Measurements from ENCODE around the gene TENM3. TPM values are rescaled to one million over a fixed set of nuclear protein-coding genes. Genes with fewer than 3 reads are reported as not detected.

TENM3 gene
- total RNA-seq, 1 experiment from 2014 or later: 0.87 TPM

DNA sequence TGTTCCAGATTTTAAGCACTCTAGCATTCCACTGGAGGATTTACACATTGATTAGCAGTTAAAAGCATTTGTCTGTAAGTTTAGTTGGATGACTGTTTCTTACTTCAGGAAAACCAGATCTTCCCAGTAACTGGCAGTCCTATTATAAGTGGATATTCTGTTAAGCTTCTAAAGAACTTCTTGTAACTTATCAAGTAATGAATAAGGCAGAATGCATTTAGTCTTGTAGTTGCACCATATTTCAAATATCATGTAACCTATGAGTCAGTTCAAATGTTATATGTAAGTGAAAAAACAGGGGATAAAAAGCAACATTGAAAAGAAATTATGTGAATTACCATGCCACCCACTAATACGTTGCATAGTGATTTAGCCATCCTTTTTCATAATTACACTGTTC is 30.2 kb upstream of the TENM3 start:
- no TSS peak for BruUV-seq (replicated peaks)
- Histone ChIP-seq H3K9ac (ENCODE audit: low read length) (no peak overlapping the region), H3K4me2 (ENCODE audit: low read length) (no peak overlapping the region), H3F3A (ENCODE audit: low read length, unreplicated experiment) (no peaks in the 10 kb centered on the region), H4K20me1 (ENCODE audit: low read length) (no peaks in the 10 kb centered on the region), H3K9me2 (replicated peaks; ENCODE audit: low read length) (no peaks in the 10 kb centered on the region), H2AFZ (ENCODE audit: low read length) (no peak overlapping the region), H3K27ac (ENCODE audit: low read length) (no peak overlapping the region), H3K9me3 (ENCODE audit: low read length) (no peaks in the 10 kb centered on the region), H3K4me1 (ENCODE audit: insufficient read depth, low read length) (no peaks in the 10 kb centered on the region), H3K79me2 (ENCODE audit: low read length) (no peaks in the 10 kb centered on the region), H3K27me3 (ENCODE audit: low read length) (no peaks in the 10 kb centered on the region), H3K36me3 (ENCODE audit: low read depth, low read length) (no peaks in the 10 kb centered on the region), H3K4me3 (ENCODE audit: low read length) (no peak overlapping the region)
- DNase-seq (no peak), ATAC-seq (no peak)
- POLR2A ChIA-PET (ENCODE audit: unreplicated experiment): no interaction called here
- CTCF ChIA-PET: no interaction called here
- intact Hi-C loops (cut with micrococcal nuclease): no loop called here
- no peak for TF ChIP-seq EZH2 (IDR thresholded peaks at IDR 0.05; ENCODE audit: low read length, unreplicated experiment)
- no peak for TF ChIP-seq EZH2phosphoT487 (IDR thresholded peaks at IDR 0.05; ENCODE audit: borderline replicate concordance, low read length)
- TF ChIP-seq, protein P1, sequence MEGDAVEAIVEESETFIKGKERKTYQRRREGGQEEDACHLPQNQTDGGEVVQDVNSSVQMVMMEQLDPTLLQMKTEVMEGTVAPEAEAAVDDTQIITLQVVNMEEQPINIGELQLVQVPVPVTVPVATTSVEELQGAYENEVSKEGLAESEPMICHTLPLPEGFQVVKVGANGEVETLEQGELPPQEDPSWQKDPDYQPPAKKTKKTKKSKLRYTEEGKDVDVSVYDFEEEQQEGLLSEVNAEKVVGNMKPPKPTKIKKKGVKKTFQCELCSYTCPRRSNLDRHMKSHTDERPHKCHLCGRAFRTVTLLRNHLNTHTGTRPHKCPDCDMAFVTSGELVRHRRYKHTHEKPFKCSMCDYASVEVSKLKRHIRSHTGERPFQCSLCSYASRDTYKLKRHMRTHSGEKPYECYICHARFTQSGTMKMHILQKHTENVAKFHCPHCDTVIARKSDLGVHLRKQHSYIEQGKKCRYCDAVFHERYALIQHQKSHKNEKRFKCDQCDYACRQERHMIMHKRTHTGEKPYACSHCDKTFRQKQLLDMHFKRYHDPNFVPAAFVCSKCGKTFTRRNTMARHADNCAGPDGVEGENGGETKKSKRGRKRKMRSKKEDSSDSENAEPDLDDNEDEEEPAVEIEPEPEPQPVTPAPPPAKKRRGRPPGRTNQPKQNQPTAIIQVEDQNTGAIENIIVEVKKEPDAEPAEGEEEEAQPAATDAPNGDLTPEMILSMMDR (conservative IDR thresholded peaks at IDR 0.05; ENCODE audit: low read depth, low read length): no peak

DNA sequence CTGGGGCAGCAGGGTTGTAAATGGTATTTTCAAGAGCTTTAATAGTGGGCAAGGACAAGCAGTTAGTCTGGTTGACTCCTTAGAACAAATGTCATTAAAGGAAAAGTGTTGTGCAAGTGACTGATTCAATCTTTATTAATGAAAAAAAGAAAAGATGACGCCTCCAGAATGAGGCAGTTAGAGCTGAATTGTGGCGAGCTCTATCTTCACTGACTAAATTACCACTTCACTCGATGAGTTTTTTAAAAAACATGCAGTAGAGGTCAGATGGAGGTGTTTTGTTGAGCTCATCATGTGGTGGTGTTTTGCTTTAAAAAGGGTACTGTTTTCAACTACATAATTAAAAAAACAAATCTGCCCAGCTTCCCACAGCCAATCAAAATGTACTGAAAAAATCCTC is 28.1 kb upstream of the TENM3 start:
- Histone ChIP-seq H3K79me2 (ENCODE audit: low read length) (no peaks in the 10 kb centered on the region), H3K27ac (ENCODE audit: low read length) (no peak overlapping the region), H3K9ac (ENCODE audit: low read length) (no peak overlapping the region), H3K4me3 (ENCODE audit: low read length) (no peak overlapping the region), H3K9me2 (replicated peaks; ENCODE audit: low read length) (no peaks in the 10 kb centered on the region), H3K4me1 (ENCODE audit: insufficient read depth, low read length) (no peaks in the 10 kb centered on the region), H2AFZ (ENCODE audit: low read length) (no peak overlapping the region), H3K4me2 (ENCODE audit: low read length) (no peak overlapping the region), H4K20me1 (ENCODE audit: low read length) (no peaks in the 10 kb centered on the region), H3K9me3 (ENCODE audit: low read length) (no peaks in the 10 kb centered on the region), H3F3A (ENCODE audit: low read length, unreplicated experiment) (no peaks in the 10 kb centered on the region), H3K36me3 (ENCODE audit: low read depth, low read length) (no peaks in the 10 kb centered on the region), H3K27me3 (ENCODE audit: low read length) (no peaks in the 10 kb centered on the region)
- CTCF ChIA-PET: no interaction called here
- no peak for ATAC-seq
- DNase-seq: no peak
- TF ChIP-seq EZH2 (IDR thresholded peaks at IDR 0.05; ENCODE audit: low read length, unreplicated experiment): no peak
- TF ChIP-seq, protein P1 (conservative IDR thresholded peaks at IDR 0.05; ENCODE audit: low read depth, low read length): no peak
- no peak for TF ChIP-seq EZH2phosphoT487 (IDR thresholded peaks at IDR 0.05; ENCODE audit: borderline replicate concordance, low read length)
- intact Hi-C loops (cut with micrococcal nuclease): no loop called here
- BruUV-seq (replicated peaks): no TSS peak
- POLR2A ChIA-PET (ENCODE audit: unreplicated experiment): no interaction called here

DNA sequence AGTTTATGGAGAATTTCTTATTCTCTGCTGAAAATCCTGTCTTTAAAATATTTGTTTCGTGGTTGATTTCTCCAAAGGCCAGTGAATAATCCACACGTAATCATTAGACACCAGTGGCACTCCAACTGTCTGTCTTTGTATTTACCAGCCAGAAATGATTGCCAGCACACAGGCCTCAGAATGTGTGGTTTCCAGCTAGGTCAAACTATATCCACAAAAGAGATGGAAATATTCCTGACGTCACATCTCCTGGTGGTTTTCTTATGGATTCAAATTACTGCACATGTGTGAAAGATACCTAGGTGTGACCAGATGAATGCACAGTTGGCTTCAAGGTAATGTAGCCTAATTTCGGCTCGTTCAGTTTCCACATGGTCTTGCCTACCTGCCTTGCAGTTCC is 27.2 kb upstream of the TENM3 start:
- no peaks in the 10 kb centered on the region for H3K36me3 ChIP-seq (ENCODE audit: low read depth, low read length)
- CTCF ChIA-PET: no interaction called here
- no TSS peak for BruUV-seq (replicated peaks)

More for the DNA sequence above, 27.2 kb upstream of the TENM3 start:
- intact Hi-C loops (cut with micrococcal nuclease): no loop called here
- Histone ChIP-seq H3K4me1 (ENCODE audit: insufficient read depth, low read length) (no peaks in the 10 kb centered on the region), H4K20me1 (ENCODE audit: low read length) (no peaks in the 10 kb centered on the region), H3F3A (ENCODE audit: low read length, unreplicated experiment) (no peaks in the 10 kb centered on the region), H3K9me3 (ENCODE audit: low read length) (no peaks in the 10 kb centered on the region), H3K27ac (ENCODE audit: low read length) (no peak overlapping the region), H3K4me2 (ENCODE audit: low read length) (no peak overlapping the region), H3K9me2 (replicated peaks; ENCODE audit: low read length) (no peaks in the 10 kb centered on the region), H2AFZ (ENCODE audit: low read length) (no peak overlapping the region), H3K9ac (ENCODE audit: low read length) (no peak overlapping the region), H3K27me3 (ENCODE audit: low read length) (no peaks in the 10 kb centered on the region), H3K79me2 (ENCODE audit: low read length) (no peaks in the 10 kb centered on the region), H3K4me3 (ENCODE audit: low read length) (no peak overlapping the region)
- DNase-seq (no peak), ATAC-seq (no peak)
- no peak for TF ChIP-seq EZH2 (IDR thresholded peaks at IDR 0.05; ENCODE audit: low read length, unreplicated experiment)
- TF ChIP-seq, protein P1 (conservative IDR thresholded peaks at IDR 0.05; ENCODE audit: low read depth, low read length): no peak
- no peak for TF ChIP-seq EZH2phosphoT487 (IDR thresholded peaks at IDR 0.05; ENCODE audit: borderline replicate concordance, low read length)
- POLR2A ChIA-PET (ENCODE audit: unreplicated experiment): no interaction called here
